DND-41 (cell line): Measurements from ENCODE around the gene HNRNPH3.

Source experiments
- ATAC-seq: fragments of 200-7000 bp; cut with Tn5 transposase; 3 replicates; pipeline ENCODE4 v1.9.1; 2021; ENCODE audit warnings: low read depth; ENCODE audit not compliant: insufficient read depth
- DNase-seq: peaks from one replicate; pipeline ENCODE4 v3.0.0-alpha.2; 2020
- H2AFZ ChIP-seq: 2 replicates; pipeline ENCODE4 v1.6.0; 2012; ENCODE audit warnings: low read depth, low read length
- H3K27ac ChIP-seq: 2 replicates; pipeline ENCODE4 v1.5.1; 2012; ENCODE audit warnings: low read length, inconsistent platforms
- H3K27me3 ChIP-seq: fragments of 200-600 bp; sonication (generic); 2 replicates; pipeline ENCODE4 v1.6.0; 2012; ENCODE audit warnings: low read length, mild to moderate bottlenecking, inconsistent platforms; ENCODE audit not compliant: insufficient read depth, poor library complexity
- H3K36me3 ChIP-seq: 2 replicates; pipeline ENCODE4 v1.5.1; 2012; ENCODE audit warnings: low read length, inconsistent platforms; ENCODE audit not compliant: insufficient read depth
- H3K4me1 ChIP-seq: 2 replicates; pipeline ENCODE4 v1.5.1; 2012; ENCODE audit warnings: mild to moderate bottlenecking, low read length; ENCODE audit not compliant: insufficient read depth
- H3K4me2 ChIP-seq: 2 replicates; pipeline ENCODE4 v1.6.0; 2012; ENCODE audit warnings: mild to moderate bottlenecking, moderate library complexity, low read length, inconsistent platforms; ENCODE audit not compliant: insufficient read depth
- H3K4me3 ChIP-seq, 2 experiments: fragments of 200-600 bp in 1 of 2; shearing (Covaris generic) in 1 of 2; 2 replicates each; pipeline ENCODE4 v1.5.1; 2012 to 2016; ENCODE audit warnings: inconsistent platforms in 2 of 2, low read length in 2 of 2, mild to moderate bottlenecking in 2 of 2, low read depth in 1 of 2, moderate library complexity in 1 of 2
- H3K79me2 ChIP-seq: 2 replicates; pipeline ENCODE4 v1.6.0; 2012; ENCODE audit warnings: low read length, inconsistent platforms; ENCODE audit not compliant: insufficient read depth
- H3K9ac ChIP-seq: 2 replicates; pipeline ENCODE4 v1.6.0; 2012; ENCODE audit warnings: low read depth, mild to moderate bottlenecking, inconsistent platforms, low read length, moderate library complexity
- H3K9me3 ChIP-seq: 2 replicates; pipeline ENCODE4 v1.5.1; 2012; ENCODE audit warnings: low read length, moderate library complexity, mild to moderate bottlenecking, inconsistent platforms; ENCODE audit not compliant: insufficient read depth, severe bottlenecking
- H4K20me1 ChIP-seq: 2 replicates; pipeline ENCODE4 v1.6.0; 2012; ENCODE audit warnings: low read length; ENCODE audit not compliant: insufficient read depth
- EZH2 ChIP-seq: IDR thresholded peaks from 3 replicates; pipeline ENCODE4 v1.6.1; 2012; ENCODE audit warnings: borderline replicate concordance, low read depth, mild to moderate bottlenecking, moderate library complexity, low read length, inconsistent platforms; ENCODE audit not compliant: severe bottlenecking
- TF ChIP-seq, protein P1 (sequence below): IDR thresholded peaks from 2 replicates; pipeline ENCODE4 v1.5.1; 2012; ENCODE audit warnings: borderline replicate concordance, low read length, moderate library complexity, mild to moderate bottlenecking; ENCODE audit not compliant: poor library complexity, severe bottlenecking; ENCODE audit errors: extremely low read depth

Gene HNRNPH3

GRCh38 chr10:68329506-68329861 lies 2.4 kb upstream of the HNRNPH3 start:
- H3K4me1 ChIP-seq, result peaks cover 35% of the 10 kb centered on the region
- peaks cover 16% of the 10 kb centered on the region for H4K20me1 ChIP-seq
- H3K36me3 ChIP-seq, result peaks cover 16% of the 10 kb centered on the region
- ATAC-seq (no peak), DNase-seq (no peak)
- H3K27me3 ChIP-seq, result no peaks in the 10 kb centered on the region
- no peak overlapping the region for H2AFZ ChIP-seq
- no peak overlapping the region for H3K4me2 ChIP-seq
- H3K27ac ChIP-seq, result no peak overlapping the region
- H3K79me2 ChIP-seq, result peaks cover 43% of the 10 kb centered on the region
- TF ChIP-seq, protein P1, sequence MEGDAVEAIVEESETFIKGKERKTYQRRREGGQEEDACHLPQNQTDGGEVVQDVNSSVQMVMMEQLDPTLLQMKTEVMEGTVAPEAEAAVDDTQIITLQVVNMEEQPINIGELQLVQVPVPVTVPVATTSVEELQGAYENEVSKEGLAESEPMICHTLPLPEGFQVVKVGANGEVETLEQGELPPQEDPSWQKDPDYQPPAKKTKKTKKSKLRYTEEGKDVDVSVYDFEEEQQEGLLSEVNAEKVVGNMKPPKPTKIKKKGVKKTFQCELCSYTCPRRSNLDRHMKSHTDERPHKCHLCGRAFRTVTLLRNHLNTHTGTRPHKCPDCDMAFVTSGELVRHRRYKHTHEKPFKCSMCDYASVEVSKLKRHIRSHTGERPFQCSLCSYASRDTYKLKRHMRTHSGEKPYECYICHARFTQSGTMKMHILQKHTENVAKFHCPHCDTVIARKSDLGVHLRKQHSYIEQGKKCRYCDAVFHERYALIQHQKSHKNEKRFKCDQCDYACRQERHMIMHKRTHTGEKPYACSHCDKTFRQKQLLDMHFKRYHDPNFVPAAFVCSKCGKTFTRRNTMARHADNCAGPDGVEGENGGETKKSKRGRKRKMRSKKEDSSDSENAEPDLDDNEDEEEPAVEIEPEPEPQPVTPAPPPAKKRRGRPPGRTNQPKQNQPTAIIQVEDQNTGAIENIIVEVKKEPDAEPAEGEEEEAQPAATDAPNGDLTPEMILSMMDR, result no peak
- no peak for TF ChIP-seq EZH2
- no peaks in the 10 kb centered on the region for H3K9me3 ChIP-seq
- H3K4me3 ChIP-seq, result no peak overlapping the region
- no peak overlapping the region for H3K9ac ChIP-seq

GRCh38 chr10:68330852-68331454 lies 911 bp upstream of the HNRNPH3 start:
- ATAC-seq (no peak), DNase-seq (peak; percentile 28)
- Histone ChIP-seq H3K4me3 (peak overlapping the region; percentile 36 to 64), H3K9ac (peak overlapping the region; percentile 92), H2AFZ (peak overlapping the region; percentile 89), H3K36me3 (peaks cover 29% of the 10 kb centered on the region), H3K9me3 (no peaks in the 10 kb centered on the region), H4K20me1 (peaks cover 30% of the 10 kb centered on the region), H3K27ac (peak overlapping the region; percentile 99), H3K27me3 (no peaks in the 10 kb centered on the region), H3K4me2 (peak overlapping the region; percentile 73), H3K79me2 (peaks cover 57% of the 10 kb centered on the region), H3K4me1 (peaks cover 50% of the 10 kb centered on the region)
- TF ChIP-seq, protein P1, result no peak
- no peak for TF ChIP-seq EZH2

GRCh38 chr10:68332259-68333057 lies 594 bp downstream of the HNRNPH3 start, which contains the start of gene PBLD:
TSS of gene PBLD (minus strand) at chr10:68332928. CDS start at chr10:68306844, 26,084 bp downstream.
- Histone ChIP-seq H3K9ac (peak within 1 kb of the TSS; percentile 92), H2AFZ (peak within 1 kb of the TSS; percentile 89), H3K27ac (peak within 1 kb of the TSS; percentile 99), H3K36me3 (peaks cover 44% of the 10 kb centered on the region), H3K9me3 (no peaks in the 10 kb centered on the region), H3K79me2 (peaks cover 73% of the 10 kb centered on the region), H3K27me3 (no peaks in the 10 kb centered on the region), H3K4me2 (peak within 1 kb of the TSS; percentile 85), H4K20me1 (peaks cover 45% of the 10 kb centered on the region), H3K4me1 (peaks cover 62% of the 10 kb centered on the region), H3K4me3 (peak within 1 kb of the TSS; percentile 64 to 76)
- no peak for TF ChIP-seq EZH2
- TF ChIP-seq, protein P1, result peak; percentile 70
- DNase-seq, result peak; percentile 77
- peak; percentile 41 for ATAC-seq
